WTC11 (cell line): Measurements from ENCODE around the gene SLC4A8. TPM values are rescaled to one million over a fixed set of nuclear protein-coding genes. Genes with fewer than 3 reads are reported as not detected.

Source experiments
- ATAC-seq: fragments of 200-7000 bp; cut with Tn5 transposase; 2 replicates; pipeline ENCODE4 v1.10.0; 2021; ENCODE audit warnings: mild to moderate bottlenecking, moderate library complexity
- CTCF ChIA-PET: fragments of 300-600 bp; sonication (Branson Sonifier 250); formaldehyde crosslinking; loops from one replicate; lab custom pipeline; 2021; ENCODE audit warnings: antibody characterized with exemption; lab: Charles Lee
- POLR2A ChIA-PET: fragments of 350-600 bp; sonication (Branson Sonifier 250); formaldehyde crosslinking; loops from one replicate; lab custom pipeline; 2021; ENCODE audit warnings: antibody characterized with exemption; lab: Charles Lee
- DNase-seq: peaks from one replicate; pipeline ENCODE4 v3.0.0; 2021; ENCODE audit warnings: low spot score
- H3K27ac Mint-ChIP-seq: 2 replicates; pipeline ENCODE4 v1.8.0; 2021; ENCODE audit warnings: mixed read lengths
- H3K27me3 Mint-ChIP-seq: 2 replicates; pipeline ENCODE4 v1.8.0; 2021; ENCODE audit warnings: low read depth, mild to moderate bottlenecking, moderate library complexity, mixed read lengths
- H3K36me3 Mint-ChIP-seq: 2 replicates; pipeline ENCODE4 v1.8.0; 2021; ENCODE audit warnings: mixed read lengths
- H3K4me1 Mint-ChIP-seq: 2 replicates; pipeline ENCODE4 v1.8.0; 2022; ENCODE audit warnings: mixed read lengths
- H3K4me3 Mint-ChIP-seq: 2 replicates; pipeline ENCODE4 v1.8.0; 2021; ENCODE audit warnings: mild to moderate bottlenecking, moderate library complexity, mixed read lengths
- H3K9me3 Mint-ChIP-seq: 2 replicates; pipeline ENCODE4 v1.8.0; 2021; ENCODE audit warnings: mixed read lengths
- EMX1 ChIP-seq: fragments of 250-450 bp; sonication (Bioruptor Pico); IDR thresholded peaks from 2 replicates; pipeline ENCODE4 v1.8.0; 2021; ENCODE audit warnings: mild to moderate bottlenecking
- IRF2 ChIP-seq: sonication (generic); formaldehyde crosslinking; IDR thresholded peaks from 2 replicates; pipeline ENCODE4 v1.8.0; 2022; ENCODE audit warnings: low read depth, missing genetic modification reagents, borderline replicate concordance
- MXD4 ChIP-seq: fragments of 250-450 bp; sonication (Bioruptor Pico); IDR thresholded peaks from 2 replicates; pipeline ENCODE4 v1.8.0; 2021; ENCODE audit warnings: mild to moderate bottlenecking, moderate library complexity, borderline replicate concordance
- MYBL2 ChIP-seq: sonication (generic); formaldehyde crosslinking; IDR thresholded peaks from 2 replicates; pipeline ENCODE4 v1.8.1; 2023; ENCODE audit warnings: mild to moderate bottlenecking, moderate library complexity, missing genetic modification reagents
- NFE2L1 ChIP-seq: sonication (generic); formaldehyde crosslinking; IDR thresholded peaks from 2 replicates; pipeline ENCODE4 v1.8.1; 2023; ENCODE audit warnings: missing genetic modification reagents
- RORB ChIP-seq: fragments of 250-450 bp; sonication (Bioruptor Pico); IDR thresholded peaks from 2 replicates; pipeline ENCODE4 v1.9.0; 2021; ENCODE audit warnings: mild to moderate bottlenecking
- SMAD3 ChIP-seq: sonication (generic); formaldehyde crosslinking; IDR thresholded peaks from 2 replicates; pipeline ENCODE4 v1.8.0; 2022; ENCODE audit warnings: missing genetic modification reagents, mild to moderate bottlenecking, borderline replicate concordance
- SP1 ChIP-seq: sonication (generic); formaldehyde crosslinking; conservative IDR thresholded peaks from 2 replicates; pipeline ENCODE4 v1.8.1; 2022; ENCODE audit warnings: missing genetic modification reagents
- ZBTB21 ChIP-seq: sonication (generic); formaldehyde crosslinking; IDR thresholded peaks from 2 replicates; pipeline ENCODE4 v1.8.1; 2023; ENCODE audit warnings: mild to moderate bottlenecking, missing genetic modification reagents, borderline replicate concordance
- ZNF219 ChIP-seq: sonication (generic); formaldehyde crosslinking; IDR thresholded peaks from 2 replicates; pipeline ENCODE4 v1.8.0; 2023; ENCODE audit warnings: missing genetic modification reagents, mild to moderate bottlenecking, borderline replicate concordance
- ZNF263 ChIP-seq: sonication (generic); formaldehyde crosslinking; IDR thresholded peaks from 2 replicates; pipeline ENCODE4 v1.8.1; 2022; ENCODE audit warnings: low read depth, mild to moderate bottlenecking, moderate library complexity, missing genetic modification reagents
- total RNA-seq: library from RNA; stranded (reverse); gene quantifications from 3 replicates; pipeline ENCODE4 v1.2.3, GENCODE V29; 2021
- TF ChIP-seq, protein P1 (sequence below): fragments of 250-450 bp; sonication (Bioruptor Pico); IDR thresholded peaks from 2 replicates; pipeline ENCODE4 v1.9.0; 2021; ENCODE audit warnings: mild to moderate bottlenecking
- TF ChIP-seq, protein P2 (sequence below): fragments of 250-450 bp; sonication (Bioruptor Pico); IDR thresholded peaks from 2 replicates; pipeline ENCODE4 v1.9.0; 2021; ENCODE audit warnings: moderate library complexity, mild to moderate bottlenecking, inconsistent platforms, borderline replicate concordance
- TF ChIP-seq, protein P3 (sequence below): fragments of 250-450 bp; sonication (Bioruptor Pico); IDR thresholded peaks from 2 replicates; pipeline ENCODE4 v1.8.0; 2021; ENCODE audit warnings: mild to moderate bottlenecking
- TF ChIP-seq, protein P4 (sequence below): sonication (generic); formaldehyde crosslinking; IDR thresholded peaks from 2 replicates; pipeline ENCODE4 v1.8.1; 2022; ENCODE audit warnings: low read depth, mild to moderate bottlenecking, moderate library complexity, missing genetic modification reagents, borderline replicate concordance
- TF ChIP-seq, protein P5 (sequence below): fragments of 200-600 bp; IDR thresholded peaks from 2 replicates; pipeline ENCODE4 v1.8.0; 2022; ENCODE audit warnings: antibody characterized with exemption
- TF ChIP-seq, protein P6 (sequence below): fragments of 250-450 bp; sonication (Bioruptor Pico); IDR thresholded peaks from 2 replicates; pipeline ENCODE4 v2.1.2; 2022; ENCODE audit warnings: mild to moderate bottlenecking, moderate library complexity
- TF ChIP-seq, protein P7 (sequence below): sonication (generic); formaldehyde crosslinking; IDR thresholded peaks from 2 replicates; pipeline ENCODE4 v1.8.0; 2023; ENCODE audit warnings: missing genetic modification reagents, mild to moderate bottlenecking, borderline replicate concordance
- TF ChIP-seq, protein P8 (sequence below): sonication (generic); formaldehyde crosslinking; IDR thresholded peaks from 2 replicates; pipeline ENCODE4 v1.8.0; 2023; ENCODE audit warnings: mild to moderate bottlenecking, missing genetic modification reagents

The SLC4A8 gene
- total RNA-seq, 1 experiment from 2014 or later: 16.9 TPM

DNA sequence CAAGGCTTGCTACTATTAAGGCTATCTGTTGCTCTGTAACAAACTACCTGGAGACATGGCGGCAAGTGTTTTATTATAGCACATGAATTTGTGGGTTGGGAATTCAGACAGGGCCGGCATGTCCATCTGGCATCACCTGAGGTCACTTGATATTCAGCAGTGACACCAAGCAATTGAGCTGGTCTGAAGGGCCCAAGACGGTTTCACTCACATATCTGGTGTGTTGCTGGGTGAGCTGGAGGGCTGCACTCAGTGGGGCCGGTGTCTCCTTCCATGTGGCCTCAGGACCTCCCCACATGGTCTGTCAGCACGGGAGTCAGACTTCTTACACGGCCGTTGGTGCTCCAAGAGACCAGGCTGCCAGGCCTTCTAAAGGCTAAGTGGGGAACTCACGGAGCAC is 114.0 kb downstream of the SLC4A8 start:
- Mint-ChIP-seq H3K4me3 (no peak overlapping the region), H3K36me3 (no peaks in the 10 kb centered on the region), H3K9me3 (peaks cover 7% of the 10 kb centered on the region), H3K4me1 (peaks cover 26% of the 10 kb centered on the region), H3K27ac (no peak overlapping the region), H3K27me3 (no peaks in the 10 kb centered on the region)
- ChIA-PET CTCF (no interaction called here), POLR2A (no interaction called here)
- TF ChIP-seq ZNF263 (CRISPR knock-in tag) (no peak), ZNF219 (CRISPR knock-in tag) (no peak), ZBTB21 (CRISPR knock-in tag) (no peak), EMX1 (CRISPR knock-in tag) (no peak), IRF2 (CRISPR knock-in tag) (no peak), MYBL2 (CRISPR knock-in tag) (no peak), RORB (CRISPR knock-in tag) (no peak), SMAD3 (CRISPR knock-in tag) (no peak)
- TF ChIP-seq, protein P1, sequence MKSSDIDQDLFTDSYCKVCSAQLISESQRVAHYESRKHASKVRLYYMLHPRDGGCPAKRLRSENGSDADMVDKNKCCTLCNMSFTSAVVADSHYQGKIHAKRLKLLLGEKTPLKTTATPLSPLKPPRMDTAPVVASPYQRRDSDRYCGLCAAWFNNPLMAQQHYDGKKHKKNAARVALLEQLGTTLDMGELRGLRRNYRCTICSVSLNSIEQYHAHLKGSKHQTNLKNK (CRISPR knock-in tag): no peak
- TF ChIP-seq, protein P2, sequence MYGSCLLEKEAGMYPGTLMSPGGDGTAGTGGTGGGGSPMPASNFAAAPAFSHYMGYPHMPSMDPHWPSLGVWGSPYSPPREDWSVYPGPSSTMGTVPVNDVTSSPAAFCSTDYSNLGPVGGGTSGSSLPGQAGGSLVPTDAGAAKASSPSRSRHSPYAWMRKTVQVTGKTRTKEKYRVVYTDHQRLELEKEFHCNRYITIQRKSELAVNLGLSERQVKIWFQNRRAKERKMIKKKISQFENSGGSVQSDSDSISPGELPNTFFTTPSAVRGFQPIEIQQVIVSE (CRISPR knock-in tag): no peak
- TF ChIP-seq, protein P3, sequence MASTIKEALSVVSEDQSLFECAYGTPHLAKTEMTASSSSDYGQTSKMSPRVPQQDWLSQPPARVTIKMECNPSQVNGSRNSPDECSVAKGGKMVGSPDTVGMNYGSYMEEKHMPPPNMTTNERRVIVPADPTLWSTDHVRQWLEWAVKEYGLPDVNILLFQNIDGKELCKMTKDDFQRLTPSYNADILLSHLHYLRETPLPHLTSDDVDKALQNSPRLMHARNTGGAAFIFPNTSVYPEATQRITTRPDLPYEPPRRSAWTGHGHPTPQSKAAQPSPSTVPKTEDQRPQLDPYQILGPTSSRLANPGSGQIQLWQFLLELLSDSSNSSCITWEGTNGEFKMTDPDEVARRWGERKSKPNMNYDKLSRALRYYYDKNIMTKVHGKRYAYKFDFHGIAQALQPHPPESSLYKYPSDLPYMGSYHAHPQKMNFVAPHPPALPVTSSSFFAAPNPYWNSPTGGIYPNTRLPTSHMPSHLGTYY (CRISPR knock-in tag): no peak
- TF ChIP-seq, protein P4, sequence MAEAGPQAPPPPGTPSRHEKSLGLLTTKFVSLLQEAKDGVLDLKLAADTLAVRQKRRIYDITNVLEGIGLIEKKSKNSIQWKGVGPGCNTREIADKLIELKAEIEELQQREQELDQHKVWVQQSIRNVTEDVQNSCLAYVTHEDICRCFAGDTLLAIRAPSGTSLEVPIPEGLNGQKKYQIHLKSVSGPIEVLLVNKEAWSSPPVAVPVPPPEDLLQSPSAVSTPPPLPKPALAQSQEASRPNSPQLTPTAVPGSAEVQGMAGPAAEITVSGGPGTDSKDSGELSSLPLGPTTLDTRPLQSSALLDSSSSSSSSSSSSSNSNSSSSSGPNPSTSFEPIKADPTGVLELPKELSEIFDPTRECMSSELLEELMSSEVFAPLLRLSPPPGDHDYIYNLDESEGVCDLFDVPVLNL: no peak
- TF ChIP-seq, protein P5, sequence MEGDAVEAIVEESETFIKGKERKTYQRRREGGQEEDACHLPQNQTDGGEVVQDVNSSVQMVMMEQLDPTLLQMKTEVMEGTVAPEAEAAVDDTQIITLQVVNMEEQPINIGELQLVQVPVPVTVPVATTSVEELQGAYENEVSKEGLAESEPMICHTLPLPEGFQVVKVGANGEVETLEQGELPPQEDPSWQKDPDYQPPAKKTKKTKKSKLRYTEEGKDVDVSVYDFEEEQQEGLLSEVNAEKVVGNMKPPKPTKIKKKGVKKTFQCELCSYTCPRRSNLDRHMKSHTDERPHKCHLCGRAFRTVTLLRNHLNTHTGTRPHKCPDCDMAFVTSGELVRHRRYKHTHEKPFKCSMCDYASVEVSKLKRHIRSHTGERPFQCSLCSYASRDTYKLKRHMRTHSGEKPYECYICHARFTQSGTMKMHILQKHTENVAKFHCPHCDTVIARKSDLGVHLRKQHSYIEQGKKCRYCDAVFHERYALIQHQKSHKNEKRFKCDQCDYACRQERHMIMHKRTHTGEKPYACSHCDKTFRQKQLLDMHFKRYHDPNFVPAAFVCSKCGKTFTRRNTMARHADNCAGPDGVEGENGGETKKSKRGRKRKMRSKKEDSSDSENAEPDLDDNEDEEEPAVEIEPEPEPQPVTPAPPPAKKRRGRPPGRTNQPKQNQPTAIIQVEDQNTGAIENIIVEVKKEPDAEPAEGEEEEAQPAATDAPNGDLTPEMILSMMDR: no peak
- TF ChIP-seq, protein P6, sequence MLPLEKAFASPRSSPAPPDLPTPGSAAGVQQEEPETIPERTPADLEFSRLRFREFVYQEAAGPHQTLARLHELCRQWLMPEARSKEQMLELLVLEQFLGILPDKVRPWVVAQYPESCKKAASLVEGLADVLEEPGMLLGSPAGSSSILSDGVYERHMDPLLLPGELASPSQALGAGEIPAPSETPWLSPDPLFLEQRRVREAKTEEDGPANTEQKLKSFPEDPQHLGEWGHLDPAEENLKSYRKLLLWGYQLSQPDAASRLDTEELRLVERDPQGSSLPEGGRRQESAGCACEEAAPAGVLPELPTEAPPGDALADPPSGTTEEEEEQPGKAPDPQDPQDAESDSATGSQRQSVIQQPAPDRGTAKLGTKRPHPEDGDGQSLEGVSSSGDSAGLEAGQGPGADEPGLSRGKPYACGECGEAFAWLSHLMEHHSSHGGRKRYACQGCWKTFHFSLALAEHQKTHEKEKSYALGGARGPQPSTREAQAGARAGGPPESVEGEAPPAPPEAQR (CRISPR knock-in tag): no peak
- DNase-seq: no peak
- no peak for ATAC-seq

DNA sequence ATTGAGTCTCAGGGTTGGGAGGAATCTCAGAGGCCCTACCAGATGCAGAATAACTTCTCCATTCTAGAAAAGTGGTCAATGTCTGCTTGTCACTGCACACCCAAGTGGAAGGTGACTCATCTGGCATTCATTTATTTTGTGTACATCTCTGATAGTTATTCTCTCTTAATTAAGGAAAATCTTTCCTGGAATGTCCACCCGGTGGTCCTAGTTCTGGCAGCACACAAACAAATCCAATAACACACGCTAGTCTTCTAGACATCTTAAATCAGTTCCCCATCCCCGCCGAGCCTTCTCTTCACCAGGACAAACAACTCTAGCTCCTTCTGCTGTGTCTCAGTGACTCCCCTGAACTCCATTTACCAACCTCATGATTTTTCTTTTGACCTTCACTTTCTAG is 116.4 kb downstream of the SLC4A8 start:
- CTCF ChIA-PET: no interaction called here
- TF ChIP-seq MYBL2 (CRISPR knock-in tag): no peak
- TF ChIP-seq, protein P7, sequence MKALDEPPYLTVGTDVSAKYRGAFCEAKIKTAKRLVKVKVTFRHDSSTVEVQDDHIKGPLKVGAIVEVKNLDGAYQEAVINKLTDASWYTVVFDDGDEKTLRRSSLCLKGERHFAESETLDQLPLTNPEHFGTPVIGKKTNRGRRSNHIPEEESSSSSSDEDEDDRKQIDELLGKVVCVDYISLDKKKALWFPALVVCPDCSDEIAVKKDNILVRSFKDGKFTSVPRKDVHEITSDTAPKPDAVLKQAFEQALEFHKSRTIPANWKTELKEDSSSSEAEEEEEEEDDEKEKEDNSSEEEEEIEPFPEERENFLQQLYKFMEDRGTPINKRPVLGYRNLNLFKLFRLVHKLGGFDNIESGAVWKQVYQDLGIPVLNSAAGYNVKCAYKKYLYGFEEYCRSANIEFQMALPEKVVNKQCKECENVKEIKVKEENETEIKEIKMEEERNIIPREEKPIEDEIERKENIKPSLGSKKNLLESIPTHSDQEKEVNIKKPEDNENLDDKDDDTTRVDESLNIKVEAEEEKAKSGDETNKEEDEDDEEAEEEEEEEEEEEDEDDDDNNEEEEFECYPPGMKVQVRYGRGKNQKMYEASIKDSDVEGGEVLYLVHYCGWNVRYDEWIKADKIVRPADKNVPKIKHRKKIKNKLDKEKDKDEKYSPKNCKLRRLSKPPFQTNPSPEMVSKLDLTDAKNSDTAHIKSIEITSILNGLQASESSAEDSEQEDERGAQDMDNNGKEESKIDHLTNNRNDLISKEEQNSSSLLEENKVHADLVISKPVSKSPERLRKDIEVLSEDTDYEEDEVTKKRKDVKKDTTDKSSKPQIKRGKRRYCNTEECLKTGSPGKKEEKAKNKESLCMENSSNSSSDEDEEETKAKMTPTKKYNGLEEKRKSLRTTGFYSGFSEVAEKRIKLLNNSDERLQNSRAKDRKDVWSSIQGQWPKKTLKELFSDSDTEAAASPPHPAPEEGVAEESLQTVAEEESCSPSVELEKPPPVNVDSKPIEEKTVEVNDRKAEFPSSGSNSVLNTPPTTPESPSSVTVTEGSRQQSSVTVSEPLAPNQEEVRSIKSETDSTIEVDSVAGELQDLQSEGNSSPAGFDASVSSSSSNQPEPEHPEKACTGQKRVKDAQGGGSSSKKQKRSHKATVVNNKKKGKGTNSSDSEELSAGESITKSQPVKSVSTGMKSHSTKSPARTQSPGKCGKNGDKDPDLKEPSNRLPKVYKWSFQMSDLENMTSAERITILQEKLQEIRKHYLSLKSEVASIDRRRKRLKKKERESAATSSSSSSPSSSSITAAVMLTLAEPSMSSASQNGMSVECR (CRISPR knock-in tag): no peak
- TF ChIP-seq, protein P8, sequence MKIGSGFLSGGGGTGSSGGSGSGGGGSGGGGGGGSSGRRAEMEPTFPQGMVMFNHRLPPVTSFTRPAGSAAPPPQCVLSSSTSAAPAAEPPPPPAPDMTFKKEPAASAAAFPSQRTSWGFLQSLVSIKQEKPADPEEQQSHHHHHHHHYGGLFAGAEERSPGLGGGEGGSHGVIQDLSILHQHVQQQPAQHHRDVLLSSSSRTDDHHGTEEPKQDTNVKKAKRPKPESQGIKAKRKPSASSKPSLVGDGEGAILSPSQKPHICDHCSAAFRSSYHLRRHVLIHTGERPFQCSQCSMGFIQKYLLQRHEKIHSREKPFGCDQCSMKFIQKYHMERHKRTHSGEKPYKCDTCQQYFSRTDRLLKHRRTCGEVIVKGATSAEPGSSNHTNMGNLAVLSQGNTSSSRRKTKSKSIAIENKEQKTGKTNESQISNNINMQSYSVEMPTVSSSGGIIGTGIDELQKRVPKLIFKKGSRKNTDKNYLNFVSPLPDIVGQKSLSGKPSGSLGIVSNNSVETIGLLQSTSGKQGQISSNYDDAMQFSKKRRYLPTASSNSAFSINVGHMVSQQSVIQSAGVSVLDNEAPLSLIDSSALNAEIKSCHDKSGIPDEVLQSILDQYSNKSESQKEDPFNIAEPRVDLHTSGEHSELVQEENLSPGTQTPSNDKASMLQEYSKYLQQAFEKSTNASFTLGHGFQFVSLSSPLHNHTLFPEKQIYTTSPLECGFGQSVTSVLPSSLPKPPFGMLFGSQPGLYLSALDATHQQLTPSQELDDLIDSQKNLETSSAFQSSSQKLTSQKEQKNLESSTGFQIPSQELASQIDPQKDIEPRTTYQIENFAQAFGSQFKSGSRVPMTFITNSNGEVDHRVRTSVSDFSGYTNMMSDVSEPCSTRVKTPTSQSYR (CRISPR knock-in tag): no peak
- no peak for TF ChIP-seq SP1
- no peak for TF ChIP-seq NFE2L1
- no peak for TF ChIP-seq MXD4
- Mint-ChIP-seq H3K27me3 (no peaks in the 10 kb centered on the region), H3K4me3 (no peak overlapping the region), H3K27ac (no peak overlapping the region), H3K36me3 (peaks cover 9% of the 10 kb centered on the region), H3K9me3 (peaks cover 20% of the 10 kb centered on the region), H3K4me1 (peaks cover 26% of the 10 kb centered on the region)
- DNase-seq (no peak), ATAC-seq (no peak)
- POLR2A ChIA-PET: no interaction called here
